ENCODE data around the gene SART3. TPM values are rescaled to one million over a fixed set of nuclear protein-coding genes. Genes with fewer than 3 reads are reported as not detected.

SART3 gene
- total and polyA plus RNA-seq, 2 of the 13 experiments (the other 11 are each of a cell fraction or from before 2014, with no cell fraction given): 16.1 to 69.9 TPM

DNA sequence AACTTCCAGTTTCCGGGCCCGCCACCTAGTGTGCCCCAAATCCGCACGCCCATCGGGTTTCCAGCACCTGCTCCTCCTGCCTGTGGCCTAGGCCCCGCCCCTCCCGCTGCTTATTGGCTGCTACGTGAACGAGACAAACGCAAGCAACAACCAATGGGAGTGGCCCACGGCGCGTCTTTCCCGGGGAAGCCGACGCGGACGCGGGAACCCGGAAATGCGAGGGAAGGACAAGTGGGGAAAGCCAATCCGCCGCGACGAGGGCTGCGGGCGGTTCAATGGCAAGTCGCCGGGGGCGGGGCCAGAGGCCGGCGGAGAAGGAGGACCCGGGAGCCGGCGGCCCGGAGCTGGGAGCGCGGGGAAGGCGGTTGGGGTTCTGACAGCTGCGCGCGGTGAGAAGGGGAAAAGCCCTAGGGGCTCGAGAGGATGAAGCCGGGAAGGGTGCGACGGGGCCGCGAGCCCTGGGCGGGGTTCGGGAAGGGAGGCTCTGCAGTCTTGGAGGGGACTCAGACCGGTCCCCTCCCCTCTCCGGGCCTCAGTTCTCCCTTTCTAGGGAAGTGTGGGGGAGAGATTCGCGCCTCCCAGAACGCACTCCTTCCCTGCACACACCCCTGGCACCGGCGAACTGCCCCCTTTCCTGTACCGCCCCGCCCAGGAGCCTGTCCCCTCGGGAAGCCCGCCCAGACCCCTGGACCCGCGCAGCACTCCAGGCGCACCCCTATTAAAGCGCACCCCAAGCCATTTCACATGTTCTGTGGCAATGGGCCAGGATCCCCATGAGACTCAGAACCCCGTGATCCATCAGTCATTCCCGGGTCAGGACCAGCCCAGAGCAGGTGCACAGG is 45.8 kb downstream of the SART3 start, which contains the start of gene FICD (continued):
- TF ChIP-seq, protein P1, sequence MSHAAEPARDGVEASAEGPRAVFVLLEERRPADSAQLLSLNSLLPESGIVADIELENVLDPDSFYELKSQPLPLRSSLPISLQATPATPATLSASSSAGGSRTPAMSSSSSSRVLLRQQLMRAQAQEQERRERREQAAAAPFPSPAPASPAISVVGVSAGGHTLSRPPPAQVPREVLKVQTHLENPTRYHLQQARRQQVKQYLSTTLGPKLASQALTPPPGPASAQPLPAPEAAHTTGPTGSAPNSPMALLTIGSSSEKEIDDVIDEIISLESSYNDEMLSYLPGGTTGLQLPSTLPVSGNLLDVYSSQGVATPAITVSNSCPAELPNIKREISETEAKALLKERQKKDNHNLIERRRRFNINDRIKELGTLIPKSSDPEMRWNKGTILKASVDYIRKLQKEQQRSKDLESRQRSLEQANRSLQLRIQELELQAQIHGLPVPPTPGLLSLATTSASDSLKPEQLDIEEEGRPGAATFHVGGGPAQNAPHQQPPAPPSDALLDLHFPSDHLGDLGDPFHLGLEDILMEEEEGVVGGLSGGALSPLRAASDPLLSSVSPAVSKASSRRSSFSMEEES (CRISPR knock-in tag; IDR thresholded peaks at IDR 0.05): no peak
- TF ChIP-seq NFRKB (IDR thresholded peaks at IDR 0.05) (no peak), MYPOP (CRISPR knock-in tag; IDR thresholded peaks at IDR 0.05) (no peak), HMG20A (CRISPR knock-in tag; IDR thresholded peaks at IDR 0.05; ENCODE audit: borderline replicate concordance) (no peak), FOSL1 (CRISPR knock-in tag; IDR thresholded peaks at IDR 0.05; ENCODE audit: borderline replicate concordance) (no peak), ZNF724P (CRISPR knock-in tag; IDR thresholded peaks at IDR 0.05; ENCODE audit: borderline replicate concordance) (no peak), SMARCC2 (IDR thresholded peaks at IDR 0.05) (no peak), HNF4A (CRISPR knock-in tag; IDR thresholded peaks at IDR 0.05) (no peak), ZNF879 (CRISPR knock-in tag; IDR thresholded peaks at IDR 0.05) (no peak), ZNF44 (CRISPR knock-in tag; IDR thresholded peaks at IDR 0.05) (no peak), ZNF572 (CRISPR knock-in tag; IDR thresholded peaks at IDR 0.05) (no peak), PHF21A (CRISPR knock-in tag; IDR thresholded peaks at IDR 0.05) (no peak), HOXD1 (CRISPR knock-in tag; IDR thresholded peaks at IDR 0.05) (no peak), ZZZ3 (CRISPR knock-in tag; IDR thresholded peaks at IDR 0.05; ENCODE audit: borderline replicate concordance) (no peak), ASH2L (IDR thresholded peaks at IDR 0.05; ENCODE audit: insufficient read length, low read depth, low read length) (peak; percentile 37), ZNF83 (CRISPR knock-in tag; IDR thresholded peaks at IDR 0.05; ENCODE audit: borderline replicate concordance) (no peak), ZNF335 (CRISPR knock-in tag; IDR thresholded peaks at IDR 0.05) (peak; percentile 69; the same call in 1 of the 2 replicates)
- TF ChIP-seq, protein P2, sequence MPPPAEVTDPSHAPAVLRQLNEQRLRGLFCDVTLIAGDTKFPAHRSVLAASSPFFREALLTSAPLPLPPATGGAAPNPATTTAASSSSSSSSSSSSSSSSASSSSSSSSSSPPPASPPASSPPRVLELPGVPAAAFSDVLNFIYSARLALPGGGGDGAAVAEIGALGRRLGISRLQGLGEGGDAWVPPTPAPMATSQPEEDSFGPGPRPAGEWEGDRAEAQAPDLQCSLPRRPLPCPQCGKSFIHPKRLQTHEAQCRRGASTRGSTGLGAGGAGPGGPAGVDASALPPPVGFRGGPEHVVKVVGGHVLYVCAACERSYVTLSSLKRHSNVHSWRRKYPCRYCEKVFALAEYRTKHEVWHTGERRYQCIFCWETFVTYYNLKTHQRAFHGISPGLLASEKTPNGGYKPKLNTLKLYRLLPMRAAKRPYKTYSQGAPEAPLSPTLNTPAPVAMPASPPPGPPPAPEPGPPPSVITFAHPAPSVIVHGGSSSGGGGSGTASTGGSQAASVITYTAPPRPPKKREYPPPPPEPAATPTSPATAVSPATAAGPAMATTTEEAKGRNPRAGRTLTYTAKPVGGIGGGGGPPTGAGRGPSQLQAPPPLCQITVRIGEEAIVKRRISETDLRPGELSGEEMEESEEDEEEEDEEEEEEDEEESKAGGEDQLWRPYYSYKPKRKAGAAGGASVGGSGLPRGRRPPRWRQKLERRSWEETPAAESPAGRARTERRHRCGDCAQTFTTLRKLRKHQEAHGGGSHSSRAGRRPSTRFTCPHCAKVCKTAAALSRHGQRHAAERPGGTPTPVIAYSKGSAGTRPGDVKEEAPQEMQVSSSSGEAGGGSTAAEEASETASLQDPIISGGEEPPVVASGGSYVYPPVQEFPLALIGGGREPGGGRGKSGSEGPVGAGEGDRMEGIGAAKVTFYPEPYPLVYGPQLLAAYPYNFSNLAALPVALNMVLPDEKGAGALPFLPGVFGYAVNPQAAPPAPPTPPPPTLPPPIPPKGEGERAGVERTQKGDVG (CRISPR knock-in tag; IDR thresholded peaks at IDR 0.05; ENCODE audit: borderline replicate concordance): no peak
- TF ChIP-seq, protein P3, sequence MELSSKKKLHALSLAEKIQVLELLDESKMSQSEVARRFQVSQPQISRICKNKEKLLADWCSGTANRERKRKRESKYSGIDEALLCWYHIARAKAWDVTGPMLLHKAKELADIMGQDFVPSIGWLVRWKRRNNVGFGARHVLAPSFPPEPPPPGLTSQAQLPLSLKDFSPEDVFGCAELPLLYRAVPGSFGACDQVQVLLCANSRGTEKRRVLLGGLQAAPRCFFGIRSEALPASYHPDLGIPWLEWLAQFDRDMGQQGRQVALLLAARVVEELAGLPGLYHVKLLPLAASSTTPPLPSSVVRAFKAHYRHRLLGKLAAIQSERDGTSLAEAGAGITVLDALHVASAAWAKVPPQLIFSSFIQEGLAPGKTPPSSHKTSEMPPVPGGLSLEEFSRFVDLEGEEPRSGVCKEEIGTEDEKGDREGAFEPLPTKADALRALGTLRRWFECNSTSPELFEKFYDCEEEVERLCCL (CRISPR knock-in tag; IDR thresholded peaks at IDR 0.05; ENCODE audit: borderline replicate concordance): no peak
- TF ChIP-seq, protein P4, sequence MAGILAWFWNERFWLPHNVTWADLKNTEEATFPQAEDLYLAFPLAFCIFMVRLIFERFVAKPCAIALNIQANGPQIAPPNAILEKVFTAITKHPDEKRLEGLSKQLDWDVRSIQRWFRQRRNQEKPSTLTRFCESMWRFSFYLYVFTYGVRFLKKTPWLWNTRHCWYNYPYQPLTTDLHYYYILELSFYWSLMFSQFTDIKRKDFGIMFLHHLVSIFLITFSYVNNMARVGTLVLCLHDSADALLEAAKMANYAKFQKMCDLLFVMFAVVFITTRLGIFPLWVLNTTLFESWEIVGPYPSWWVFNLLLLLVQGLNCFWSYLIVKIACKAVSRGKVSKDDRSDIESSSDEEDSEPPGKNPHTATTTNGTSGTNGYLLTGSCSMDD (CRISPR knock-in tag; IDR thresholded peaks at IDR 0.05): no peak
- TF ChIP-seq, protein P5, sequence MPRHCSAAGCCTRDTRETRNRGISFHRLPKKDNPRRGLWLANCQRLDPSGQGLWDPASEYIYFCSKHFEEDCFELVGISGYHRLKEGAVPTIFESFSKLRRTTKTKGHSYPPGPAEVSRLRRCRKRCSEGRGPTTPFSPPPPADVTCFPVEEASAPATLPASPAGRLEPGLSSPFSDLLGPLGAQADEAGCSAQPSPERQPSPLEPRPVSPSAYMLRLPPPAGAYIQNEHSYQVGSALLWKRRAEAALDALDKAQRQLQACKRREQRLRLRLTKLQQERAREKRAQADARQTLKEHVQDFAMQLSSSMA (CRISPR knock-in tag; IDR thresholded peaks at IDR 0.05): no peak

All from HepG2 (cell line).